NT2/D1 (cell line): ENCODE measurements around the gene NAT10.

Experiments used
- DNase-seq: peaks from one replicate; pipeline ENCODE4 v3.0.0-alpha.2; 2011; ENCODE audit warnings: low read depth, low spot score
- H3K27me3 ChIP-seq: 2 replicates; pipeline ENCODE4 v1.6.0; 2011; ENCODE audit warnings: mild to moderate bottlenecking; ENCODE audit not compliant: insufficient read length, insufficient read depth
- H3K36me3 ChIP-seq: 2 replicates; pipeline ENCODE4 v1.6.1; 2011; ENCODE audit warnings: mild to moderate bottlenecking, low read length, mixed read lengths; ENCODE audit not compliant: insufficient read depth, insufficient read length
- H3K4me1 ChIP-seq: 2 replicates; pipeline ENCODE4 v1.5.1; 2011; ENCODE audit not compliant: insufficient read depth, insufficient read length
- H3K4me3 ChIP-seq: 2 replicates; pipeline ENCODE4 v1.5.1; 2011; ENCODE audit warnings: low read depth; ENCODE audit not compliant: insufficient read length
- H3K9ac ChIP-seq: 2 replicates; pipeline ENCODE4 v1.6.0; 2011; ENCODE audit warnings: low read depth; ENCODE audit not compliant: insufficient read length
- H3K9me3 ChIP-seq: 2 replicates; pipeline ENCODE4 v1.5.1; 2011; ENCODE audit warnings: mild to moderate bottlenecking, low read length; ENCODE audit not compliant: insufficient read depth
- SUZ12 ChIP-seq: IDR thresholded peaks from 2 replicates; pipeline ENCODE4 v1.6.1; 2011; ENCODE audit not compliant: insufficient read length, insufficient read depth; ENCODE audit errors: extremely low read depth
- YY1 ChIP-seq: IDR thresholded peaks from 2 replicates; pipeline ENCODE4 v1.6.1; 2011; ENCODE audit not compliant: insufficient read length, insufficient read depth
- ZNF274 ChIP-seq: IDR thresholded peaks from 2 replicates; pipeline ENCODE4 v1.6.1; 2011; ENCODE audit warnings: mild to moderate bottlenecking, low read depth, low read length

NAT10 gene

GRCh38 chr11:34114014-34114413 lies 8.6 kb downstream of the NAT10 start:
- no peak overlapping the region for H3K4me3 ChIP-seq
- peaks cover 94% of the 10 kb centered on the region for H3K36me3 ChIP-seq
- TF ChIP-seq SUZ12 (no peak), ZNF274 (no peak), YY1 (no peak)
- H3K4me1 ChIP-seq, result no peaks in the 10 kb centered on the region
- H3K27me3 ChIP-seq, result no peaks in the 10 kb centered on the region
- DNase-seq, result no peak
- H3K9me3 ChIP-seq, result no peaks in the 10 kb centered on the region
- H3K9ac ChIP-seq, result no peak overlapping the region

- Histone ChIP-seq H3K9me3 (no peaks in the 10 kb centered on the region), H3K4me1 (no peaks in the 10 kb centered on the region), H3K36me3 (peaks cover 93% of the 10 kb centered on the region), H3K4me3 (no peak overlapping the region), H3K9ac (no peak overlapping the region), H3K27me3 (no peaks in the 10 kb centered on the region)
- DNase-seq, result no peak
- TF ChIP-seq ZNF274, result no peak
- TF ChIP-seq YY1, result no peak
- TF ChIP-seq SUZ12, result no peak
These were observed 9.0 kb downstream of the NAT10 start for GRCh38 chr11:34114471-34114870.

GRCh38 chr11:34120651-34121050 lies 15.2 kb downstream of the NAT10 start:
- Histone ChIP-seq H3K9ac (no peak overlapping the region), H3K4me3 (no peak overlapping the region), H3K9me3 (no peaks in the 10 kb centered on the region), H3K4me1 (no peaks in the 10 kb centered on the region), H3K27me3 (no peaks in the 10 kb centered on the region), H3K36me3 (peaks cover 81% of the 10 kb centered on the region)
- no peak for TF ChIP-seq YY1
- TF ChIP-seq SUZ12, result no peak
- TF ChIP-seq ZNF274, result no peak
- no peak for DNase-seq

GRCh38 chr11:34124885-34125668 lies 19.6 kb downstream of the NAT10 start:
- no peak for DNase-seq
- TF ChIP-seq SUZ12 (no peak), ZNF274 (no peak), YY1 (no peak)
- Histone ChIP-seq H3K36me3 (peaks cover 74% of the 10 kb centered on the region), H3K9me3 (no peaks in the 10 kb centered on the region), H3K9ac (no peak overlapping the region), H3K4me1 (no peaks in the 10 kb centered on the region), H3K27me3 (no peaks in the 10 kb centered on the region), H3K4me3 (no peak overlapping the region)

GRCh38 chr11:34126959-34127848 lies 21.8 kb downstream of the NAT10 start:
- no peak for DNase-seq
- Histone ChIP-seq H3K4me3 (no peak overlapping the region), H3K9me3 (no peaks in the 10 kb centered on the region), H3K4me1 (no peaks in the 10 kb centered on the region), H3K27me3 (no peaks in the 10 kb centered on the region), H3K9ac (no peak overlapping the region), H3K36me3 (peaks cover 76% of the 10 kb centered on the region)
- TF ChIP-seq ZNF274 (no peak), SUZ12 (no peak), YY1 (no peak)

- TF ChIP-seq ZNF274 (no peak), YY1 (no peak), SUZ12 (no peak)
- H3K36me3 ChIP-seq, result peaks cover 78% of the 10 kb centered on the region
- H3K9ac ChIP-seq, result no peak overlapping the region
- H3K27me3 ChIP-seq, result no peaks in the 10 kb centered on the region
- no peaks in the 10 kb centered on the region for H3K9me3 ChIP-seq
- no peak for DNase-seq
- no peaks in the 10 kb centered on the region for H3K4me1 ChIP-seq
- H3K4me3 ChIP-seq, result no peak overlapping the region
These were observed 23.4 kb downstream of the NAT10 start for GRCh38 chr11:34128824-34129223.
